Activated naive CD4-positive, alpha-beta T cell (primary cell): ENCODE data around the gene GALNT13.

Experiments
- DNase-seq, 4 experiments: peaks; one replicate each; lab custom pipeline; 2025; lab: John Stamatoyannopoulos, UW

GALNT13 gene

DNA sequence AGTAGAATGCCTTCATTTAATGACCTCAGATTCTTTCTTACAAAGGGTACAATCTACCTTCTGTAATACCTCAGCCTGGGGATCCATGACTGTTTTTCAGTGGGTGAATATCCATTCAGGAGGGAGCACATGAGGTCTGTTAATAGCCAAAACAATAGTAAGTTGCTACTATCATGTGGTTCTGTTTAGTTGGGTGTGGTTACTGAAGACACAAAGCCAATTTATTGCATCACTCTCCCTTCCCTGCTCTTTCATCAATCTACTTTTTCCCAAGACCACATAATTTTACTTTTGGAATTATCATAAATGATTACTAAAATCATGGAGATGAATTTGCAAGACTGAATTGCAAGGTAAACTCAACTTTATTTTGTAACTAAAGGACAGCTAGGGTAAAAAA lies 254.2 kb downstream of the GALNT13 start:
- no peak for DNase-seq

- DNase-seq, result no peak
Observed at GRCh38 chr2:154130821-154131220, 259.1 kb downstream of the GALNT13 start.

DNA sequence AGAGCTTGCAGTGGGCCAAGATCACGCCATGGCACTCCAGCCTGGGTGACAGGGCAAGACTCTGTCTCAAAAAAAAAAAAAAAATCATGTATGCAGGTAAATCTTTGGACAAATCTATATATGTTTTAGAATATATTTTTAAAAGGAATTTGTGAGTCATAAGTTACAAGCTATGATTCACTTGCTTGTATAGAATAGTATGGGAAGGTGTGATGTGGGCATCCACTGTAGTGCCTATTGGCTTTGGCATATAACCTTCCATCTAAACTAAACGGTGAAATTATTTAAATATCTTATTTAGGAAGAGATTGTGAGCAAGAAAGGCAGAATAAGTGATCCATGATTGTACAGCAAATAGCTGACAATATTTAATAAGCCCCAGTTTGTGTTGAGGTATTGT lies 261.1 kb downstream of the GALNT13 start:
- DNase-seq, result no peak

DNA sequence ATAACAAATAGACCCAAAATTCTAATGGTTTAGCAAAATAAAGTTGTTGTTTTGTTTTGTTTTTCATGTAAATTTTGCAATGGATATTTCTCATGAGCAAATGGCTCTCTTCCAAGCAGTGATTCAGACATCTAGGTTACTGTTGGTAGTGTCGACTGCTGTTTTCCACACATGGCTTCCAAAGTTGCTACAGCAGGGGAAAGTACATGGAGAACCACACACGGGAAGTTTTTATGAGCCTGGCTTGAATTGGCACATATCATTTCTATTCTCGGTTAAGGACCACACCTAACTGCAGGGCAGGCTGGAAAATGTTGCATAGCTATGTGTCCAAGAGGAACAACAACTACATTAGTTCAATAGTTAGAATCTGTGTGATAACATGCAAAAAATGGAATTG lies 262.1 kb downstream of the GALNT13 start:
- no peak for DNase-seq

- DNase-seq, result no peak
Observed at GRCh38 chr2:154140249-154141025, 268.7 kb downstream of the GALNT13 start.

GRCh38 chr2:154142480-154142879 lies 270.8 kb downstream of the GALNT13 start:
- no peak for DNase-seq

GRCh38 chr2:154143105-154143504 lies 271.4 kb downstream of the GALNT13 start:
- no peak for DNase-seq

DNA sequence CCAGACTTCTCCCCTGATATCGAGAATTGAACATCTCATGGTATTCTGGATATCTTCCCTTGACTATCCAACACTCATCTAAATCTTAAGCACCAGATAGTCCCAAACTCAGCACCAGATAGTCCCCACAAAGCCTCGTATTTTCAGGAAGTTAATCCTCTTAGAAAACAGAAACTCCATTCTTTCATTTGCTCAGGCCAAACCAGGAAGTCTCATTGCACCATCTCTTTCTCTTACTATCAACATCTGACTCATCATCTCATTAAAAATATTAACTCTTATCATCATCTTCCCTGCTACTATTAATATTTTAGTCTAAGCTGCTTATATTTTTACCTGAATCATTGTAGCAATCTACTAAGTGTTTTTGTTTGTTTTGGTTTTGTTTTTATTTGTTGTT lies 286.4 kb downstream of the GALNT13 start:
- DNase-seq, result no peak

DNA sequence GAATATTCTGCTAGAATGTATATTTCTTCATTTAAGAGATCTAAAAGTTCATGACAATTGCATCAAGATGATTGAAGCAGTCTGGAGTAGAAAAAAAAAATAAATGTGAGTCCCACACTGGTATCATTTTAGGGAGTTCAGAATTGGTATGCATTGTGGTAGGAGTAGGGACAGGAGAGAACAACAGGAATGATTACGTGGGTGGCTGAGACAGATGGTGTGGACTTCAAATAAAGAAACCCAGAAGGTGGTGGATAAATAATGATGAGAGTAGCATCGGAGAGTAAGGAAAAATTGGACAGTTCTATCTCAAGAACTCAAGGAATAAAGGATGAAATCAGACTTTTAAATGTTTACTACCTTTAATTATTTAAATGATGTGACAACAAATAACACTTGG lies 289.6 kb downstream of the GALNT13 start:
- no peak for DNase-seq

- DNase-seq, result no peak
Observed at GRCh38 chr2:154170400-154170799, 298.7 kb downstream of the GALNT13 start.

DNA sequence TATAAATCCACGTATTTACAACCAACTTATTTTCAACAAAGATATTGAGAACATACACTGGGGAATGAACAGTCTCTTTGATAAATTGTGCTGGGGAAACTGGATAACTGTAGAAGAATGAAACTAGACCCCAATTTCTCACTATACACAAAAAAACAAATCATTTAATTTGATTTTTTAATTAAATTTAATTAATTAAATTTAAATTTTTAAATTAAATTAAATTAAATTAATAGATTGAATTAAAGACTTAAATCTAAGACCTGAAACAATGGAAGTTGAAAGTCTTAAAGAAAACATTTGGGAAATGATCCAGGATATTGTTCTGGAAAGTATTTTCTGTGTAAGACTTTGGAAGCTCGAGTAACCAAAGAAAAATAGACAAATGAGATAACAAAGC lies 301.4 kb downstream of the GALNT13 start:
- no peak for DNase-seq

GRCh38 chr2:154173919-154174318 lies 302.2 kb downstream of the GALNT13 start:
- DNase-seq, result no peak

- DNase-seq, result no peak
Observed at GRCh38 chr2:154182008-154182407, 310.3 kb downstream of the GALNT13 start.

GRCh38 chr2:154187948-154188347 lies 316.2 kb downstream of the GALNT13 start:
- no peak for DNase-seq

GRCh38 chr2:154189953-154190352 lies 318.2 kb downstream of the GALNT13 start:
- DNase-seq, result no peak

GRCh38 chr2:154193246-154193645 lies 321.5 kb downstream of the GALNT13 start:
- no peak for DNase-seq

- DNase-seq, result no peak
Observed at GRCh38 chr2:154194909-154195643, 323.4 kb downstream of the GALNT13 start.

DNA sequence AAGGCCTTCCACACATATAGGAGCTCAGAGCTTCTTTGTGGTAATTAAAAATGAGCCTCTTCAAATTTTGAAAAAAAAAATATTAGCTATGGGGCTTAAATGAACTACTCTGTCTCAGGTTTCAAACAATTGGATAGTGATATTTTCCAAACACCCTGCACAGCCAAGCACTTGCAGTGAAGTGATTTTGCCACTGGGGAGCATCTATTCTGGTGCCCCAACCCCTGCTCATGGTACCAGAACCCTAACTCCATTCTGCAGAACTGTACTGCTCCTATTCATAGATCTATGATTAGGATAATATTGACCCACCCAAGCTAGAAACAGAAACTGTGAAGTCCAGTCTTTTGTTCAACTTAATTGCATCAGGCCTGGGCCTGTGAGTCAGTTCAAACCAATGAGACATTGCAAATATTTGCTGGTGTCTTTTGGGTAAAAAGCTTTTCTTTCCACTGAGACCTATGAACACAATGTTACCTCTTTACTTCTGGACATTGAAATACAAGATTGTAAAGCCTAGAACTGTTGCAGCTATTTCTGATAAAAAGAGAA lies 324.0 kb downstream of the GALNT13 start:
- no peak for DNase-seq

DNA sequence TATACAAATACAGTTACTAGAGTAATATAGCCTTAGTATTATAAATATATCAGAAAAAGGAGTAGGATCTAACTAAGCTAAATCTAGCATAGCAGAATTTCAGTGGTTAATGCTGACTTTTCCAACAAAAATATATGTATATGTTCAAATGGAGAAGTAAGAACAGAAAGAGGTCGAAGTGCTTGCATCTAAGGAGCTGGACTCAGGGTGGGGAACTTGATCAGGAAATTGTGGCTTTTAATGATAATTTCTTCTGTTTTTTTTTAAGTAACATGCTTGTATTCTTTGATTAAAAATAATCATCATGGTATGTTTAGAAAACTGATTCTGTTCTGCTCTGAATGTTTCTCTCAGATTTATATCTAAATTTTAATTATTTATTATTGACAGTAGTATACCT lies 327.1 kb downstream of the GALNT13 start:
- DNase-seq, result no peak

- no peak for DNase-seq
Observed at GRCh38 chr2:154203206-154203605, 331.5 kb downstream of the GALNT13 start.

DNA sequence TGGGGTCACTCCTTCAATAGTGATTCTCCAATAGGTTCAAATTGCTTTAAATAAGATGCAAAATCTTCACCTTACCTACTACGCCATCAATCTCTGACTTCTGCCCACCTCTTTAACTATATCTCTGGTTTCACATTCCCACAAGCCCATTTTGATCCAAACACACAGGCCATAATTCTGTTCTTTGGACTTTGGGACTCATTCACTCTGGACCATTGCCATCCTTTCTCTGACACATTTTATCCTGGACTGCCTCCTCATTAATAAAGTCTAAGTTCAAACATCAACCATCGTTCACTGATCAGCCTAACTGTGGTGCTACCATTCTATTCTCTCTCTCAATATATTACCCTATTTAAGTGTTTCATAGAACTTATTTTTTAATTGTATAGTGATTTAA lies 332.2 kb downstream of the GALNT13 start:
- no peak for DNase-seq

DNA sequence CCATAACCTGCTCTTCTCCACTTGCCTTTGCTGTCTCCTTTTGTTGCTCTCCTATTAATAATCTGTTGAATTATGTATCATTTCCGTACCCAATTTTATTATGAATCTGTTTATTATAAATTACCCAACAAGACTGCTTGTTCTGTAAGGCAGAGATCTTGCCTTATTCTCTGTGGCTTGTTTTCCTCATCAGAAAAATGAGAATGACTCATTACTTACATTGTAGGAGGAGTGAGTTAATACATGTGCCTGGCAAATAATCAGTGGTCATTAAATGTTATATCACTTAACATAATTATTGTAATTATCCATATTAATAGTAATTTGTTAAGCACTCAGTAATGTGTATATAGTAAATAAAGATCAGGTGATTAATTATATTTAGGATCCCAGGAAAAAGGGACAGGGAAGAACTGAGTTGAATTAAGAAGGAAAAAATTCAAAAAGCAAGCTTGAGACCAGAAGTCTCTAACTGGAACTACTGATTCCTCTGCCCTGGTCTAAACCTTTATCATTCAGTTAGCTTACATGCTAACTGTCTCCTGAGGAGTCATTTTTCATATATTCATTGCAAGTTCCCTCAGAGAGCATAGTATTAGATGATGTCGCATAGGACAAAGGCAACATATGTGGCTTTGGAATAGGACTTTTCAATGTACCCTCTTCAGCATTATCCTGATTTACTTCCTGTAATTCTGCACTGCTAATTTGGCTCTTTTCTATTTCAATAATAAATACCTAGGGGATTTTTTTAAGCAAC lies 335.7 kb downstream of the GALNT13 start:
- DNase-seq, result no peak

- DNase-seq, result no peak
Observed at GRCh38 chr2:154223726-154224125, 352.0 kb downstream of the GALNT13 start.
